Muscle of leg (tissue), 16 donors: ENCODE results near the gene ZNF716. TPM values are rescaled to one million over a fixed set of nuclear protein-coding genes. Genes with fewer than 3 reads are reported as not detected.
"Not testable (repeated sequence)": the region's sequence is repeated elsewhere in the genome, so short reads cannot be mapped to it uniquely, and the experiment has no call there.

Source experiments
- DNase-seq: peaks from one replicate; pipeline ENCODE4 v3.0.0; 2013
- H3K27ac ChIP-seq: one replicate; pipeline ENCODE4 v1.5.1; 2013; ENCODE audit warnings: mild to moderate bottlenecking, low read length, control low read depth
- H3K27me3 ChIP-seq: one replicate; pipeline ENCODE4 v1.6.1; 2013; ENCODE audit warnings: low read length; ENCODE audit not compliant: control insufficient read depth, insufficient read depth
- H3K36me3 ChIP-seq: one replicate; pipeline ENCODE4 v1.6.1; 2013; ENCODE audit warnings: low read length; ENCODE audit not compliant: control insufficient read depth, insufficient read depth
- H3K4me1 ChIP-seq: one replicate; pipeline ENCODE4 v1.6.1; 2013; ENCODE audit warnings: low read length; ENCODE audit not compliant: control insufficient read depth, insufficient read depth
- H3K4me3 ChIP-seq: one replicate; pipeline ENCODE4 v1.5.1; 2013; ENCODE audit warnings: low read length, control low read depth
- H3K9me3 ChIP-seq: replicated peaks from 2 replicates; pipeline ENCODE4 v1.6.1; 2013; ENCODE audit warnings: low read depth, low read length; ENCODE audit not compliant: control insufficient read depth
- WGBS: methylation state at CpG from one replicate; pipeline ENCODE4 v1.1.5; 2013; ENCODE audit warnings: missing lambda C conversion rate; ENCODE audit not compliant: insufficient coverage; 5-methylcytosine and 5-hydroxymethylcytosine counted together
- long read RNA-seq, 11 donors: transcript quantifications; one replicate each; lab custom pipeline, GENCODE V29; 2026
- polyA plus RNA-seq, 8 donors: library from polyadenylated mRNA; unstranded; fragments of 120-200 nt; gene quantifications; one replicate each; pipeline versions ENCODE4 v1.2.1 to v1.2.3, GENCODE V29; 2013; ENCODE audit warnings: inconsistent platforms in 1 of 8, low replicate concordance in 1 of 8; ENCODE audit not compliant: insufficient read length in 8 of 8, insufficient read depth in 1 of 8
- total RNA-seq: library from RNA; stranded (reverse); fragments of 120-200 nt; gene quantifications from one replicate; pipeline ENCODE4 v1.2.4, GENCODE V29; 2013

Gene ZNF716
- not detected for total RNA-seq
- polyA plus RNA-seq: under 1 TPM in 4 of 8 donors, not detected in 4; 0.02 to 0.17 (median 0.05) TPM
- long read RNA-seq, donor 1: 0 reads
- long read RNA-seq, donor 2: 0 reads
- long read RNA-seq, donor 3: 0 reads
- long read RNA-seq, donor 4: 0 reads
- long read RNA-seq, donor 5: 0 reads
- long read RNA-seq, donor 6: 0 reads
- long read RNA-seq, donor 7: 0 reads
- long read RNA-seq, donor 8: 0 reads
- long read RNA-seq, donor 9: 0 reads
- long read RNA-seq, donor 10: 0 reads
- long read RNA-seq, donor 11: 0 reads

DNA sequence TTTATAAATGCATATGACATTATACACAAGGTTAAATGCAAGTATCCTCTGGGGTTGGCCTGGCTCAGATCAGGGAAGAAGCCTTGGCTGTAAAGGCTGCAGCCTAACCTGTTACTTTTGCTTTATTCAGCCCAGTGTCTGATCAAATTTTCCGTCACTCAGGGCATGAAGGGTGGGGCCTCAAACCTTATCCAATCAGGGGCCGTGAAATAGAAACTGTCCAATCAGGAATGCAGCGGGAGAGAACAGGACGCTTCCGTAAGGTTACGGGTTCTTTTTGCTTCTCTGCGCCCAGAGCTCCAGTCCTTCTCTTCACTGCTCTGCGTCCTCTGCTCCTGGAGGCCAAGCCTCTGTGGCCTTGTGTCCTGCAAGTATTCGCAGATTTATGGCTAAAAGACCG is at the start of gene ZNF716:
Gene ZNF716 (plus strand): TSS at position 274 of the 400 bp plus-strand sequence. CDS start 112 bp downstream, at position 386.
- H3K4me3 ChIP-seq: no peak within 1 kb of the TSS
- H3K36me3 ChIP-seq: no peaks in the 10 kb centered on the region
- no peaks in the 10 kb centered on the region for H3K4me1 ChIP-seq
- peaks cover 37% of the 10 kb centered on the region for H3K9me3 ChIP-seq
- WGBS: 91% methylated on average over 8 of the region's 10 CpGs
- DNase-seq: no peak
- no peaks in the 10 kb centered on the region for H3K27me3 ChIP-seq
- no peak within 1 kb of the TSS for H3K27ac ChIP-seq

DNA sequence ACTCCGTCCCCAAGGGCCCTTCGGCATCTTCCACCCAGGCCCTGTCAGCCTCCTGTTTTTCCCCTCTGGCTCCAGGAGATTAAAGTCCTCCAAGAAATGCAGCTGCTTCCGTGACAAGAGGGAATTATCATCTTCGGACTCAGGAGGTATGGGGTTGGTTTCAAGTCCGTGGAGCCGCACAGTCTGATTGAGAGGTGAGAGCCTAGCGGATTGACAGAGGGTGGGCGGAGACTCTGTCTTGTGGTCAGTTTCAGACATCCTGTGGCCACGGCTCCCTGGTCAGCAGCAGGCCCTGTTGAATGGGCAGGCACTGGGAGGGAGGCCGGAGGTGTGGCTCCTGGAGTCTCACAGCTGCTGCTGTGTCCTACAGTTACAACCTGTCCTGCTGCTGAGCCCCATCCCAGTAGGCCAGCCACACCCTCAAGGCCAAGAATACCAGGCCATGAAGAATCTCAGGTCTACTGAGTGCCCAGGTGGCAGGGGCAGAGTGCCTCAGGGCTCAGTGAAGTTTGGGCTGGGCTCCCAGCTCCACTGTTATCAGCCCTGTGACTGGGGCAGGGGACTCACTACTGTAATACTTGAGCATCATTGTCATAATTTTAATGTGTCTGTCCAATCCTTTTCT is 49.3 kb upstream of the ZNF716 start:
- Histone ChIP-seq H3K27me3 (no peaks in the 10 kb centered on the region), H3K4me3 (no peak overlapping the region), H3K27ac (no peak overlapping the region), H3K4me1 (no peaks in the 10 kb centered on the region), H3K9me3 (peaks cover 51% of the 10 kb centered on the region), H3K36me3 (no peaks in the 10 kb centered on the region)
- WGBS: 81% methylated on average over 7 of the region's 10 CpGs
- no peak for DNase-seq

DNA sequence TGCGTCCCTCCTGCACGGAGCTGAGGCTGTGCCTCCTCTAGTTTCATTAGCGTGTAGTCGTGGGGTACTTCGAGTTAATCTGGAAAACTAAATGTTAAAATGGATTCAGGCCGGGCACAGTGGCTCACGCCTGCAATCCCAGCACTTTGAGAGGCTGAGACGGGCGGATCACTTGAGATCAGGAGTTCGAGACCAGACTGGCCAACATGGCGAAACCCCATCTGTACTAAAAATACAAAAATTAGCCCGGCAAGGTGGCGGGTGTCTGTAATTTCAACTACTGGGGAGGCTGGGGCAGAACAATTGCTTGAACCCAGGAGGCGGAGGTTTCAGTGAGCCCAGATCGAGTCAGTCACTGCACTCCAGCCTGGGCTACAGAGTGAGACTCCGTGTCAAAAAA is 46.9 kb upstream of the ZNF716 start:
- not testable (repeated sequence) for H3K27ac ChIP-seq, H3K27me3 ChIP-seq, H3K36me3 ChIP-seq, H3K4me1 ChIP-seq, H3K4me3 ChIP-seq, DNase-seq
- WGBS: 88% methylated on average over 7 of the region's 16 CpGs
- peaks cover 48% of the 10 kb centered on the region for H3K9me3 ChIP-seq

DNA sequence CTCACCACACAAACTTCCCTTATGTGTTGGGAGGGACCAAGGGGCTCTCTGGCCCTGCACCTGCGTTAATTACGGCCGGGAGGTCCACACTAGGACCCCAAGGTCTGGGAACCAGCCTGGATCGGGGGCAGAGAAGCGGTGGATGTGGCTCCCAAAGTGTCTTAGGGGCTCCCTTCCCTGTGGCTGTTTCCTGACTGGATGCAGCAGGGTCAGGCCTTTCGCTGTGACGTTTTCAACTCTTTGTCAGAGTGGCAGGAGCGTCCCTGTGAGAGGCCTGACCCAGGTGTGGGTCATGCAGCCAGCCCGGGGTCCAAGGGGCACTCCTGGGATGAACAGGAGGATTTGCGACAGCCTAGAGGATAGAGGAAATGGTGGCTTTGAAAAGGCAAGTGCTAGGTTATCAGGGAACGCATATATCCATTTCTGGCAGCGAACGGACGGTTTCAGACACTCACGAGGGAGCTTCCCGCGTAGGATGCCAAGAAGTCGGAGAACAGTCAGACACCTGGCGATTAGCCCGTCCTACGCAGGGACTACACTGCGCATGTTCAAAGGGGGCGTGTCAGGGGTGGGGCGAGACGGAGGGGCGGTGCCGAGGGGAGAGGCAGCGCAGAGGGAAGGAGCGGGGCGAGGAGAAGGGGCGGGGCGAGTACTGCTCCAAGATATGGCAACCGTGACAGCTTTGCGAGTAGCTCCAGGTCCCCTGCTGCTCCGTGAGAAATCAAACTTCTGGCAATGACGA is 46.2 kb upstream of the ZNF716 start:
- Histone ChIP-seq H3K27ac (no peak overlapping the region), H3K4me1 (no peaks in the 10 kb centered on the region), H3K27me3 (no peaks in the 10 kb centered on the region), H3K4me3 (no peak overlapping the region), H3K36me3 (no peaks in the 10 kb centered on the region), H3K9me3 (peaks cover 44% of the 10 kb centered on the region)
- DNase-seq: no peak
- 41% methylated on average over 36 of the region's 36 CpGs for WGBS

DNA sequence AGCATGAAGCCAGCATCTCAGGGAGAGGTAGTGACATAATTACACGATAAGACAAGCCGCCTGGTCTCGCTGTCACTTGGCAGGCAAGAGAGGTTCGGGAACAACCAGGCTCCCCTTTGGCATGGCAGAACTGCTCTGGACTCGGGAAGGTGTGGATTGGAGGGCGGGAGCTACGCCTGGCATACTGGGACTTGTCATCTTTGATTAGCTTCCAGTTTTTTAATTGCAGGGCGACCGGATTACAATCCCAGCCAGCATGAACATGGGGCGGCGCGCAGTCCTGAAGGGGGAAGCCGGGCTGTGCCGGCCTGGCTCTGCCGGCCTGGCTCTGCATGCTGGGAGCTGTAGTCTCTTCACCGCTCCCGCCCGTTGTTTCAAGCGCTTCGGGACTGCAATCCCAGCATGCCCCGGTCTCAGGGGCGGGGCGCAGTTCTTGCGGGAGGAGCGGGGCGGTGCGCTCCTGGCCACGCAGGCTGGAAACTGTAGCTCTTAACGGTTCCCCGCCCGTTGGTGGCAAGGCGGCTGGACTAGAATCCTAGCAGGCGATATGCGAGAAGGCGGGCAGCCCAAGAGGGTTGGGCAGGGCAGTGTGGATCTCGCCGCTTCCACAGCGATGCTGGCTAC is 45.5 kb upstream of the ZNF716 start:
- WGBS: 46% methylated on average over 38 of the region's 38 CpGs
- H3K9me3 ChIP-seq: peaks cover 40% of the 10 kb centered on the region
- no peaks in the 10 kb centered on the region for H3K4me1 ChIP-seq
- no peak overlapping the region for H3K27ac ChIP-seq
- no peak for DNase-seq
- no peaks in the 10 kb centered on the region for H3K27me3 ChIP-seq
- no peaks in the 10 kb centered on the region for H3K36me3 ChIP-seq
- H3K4me3 ChIP-seq: no peak overlapping the region

DNA sequence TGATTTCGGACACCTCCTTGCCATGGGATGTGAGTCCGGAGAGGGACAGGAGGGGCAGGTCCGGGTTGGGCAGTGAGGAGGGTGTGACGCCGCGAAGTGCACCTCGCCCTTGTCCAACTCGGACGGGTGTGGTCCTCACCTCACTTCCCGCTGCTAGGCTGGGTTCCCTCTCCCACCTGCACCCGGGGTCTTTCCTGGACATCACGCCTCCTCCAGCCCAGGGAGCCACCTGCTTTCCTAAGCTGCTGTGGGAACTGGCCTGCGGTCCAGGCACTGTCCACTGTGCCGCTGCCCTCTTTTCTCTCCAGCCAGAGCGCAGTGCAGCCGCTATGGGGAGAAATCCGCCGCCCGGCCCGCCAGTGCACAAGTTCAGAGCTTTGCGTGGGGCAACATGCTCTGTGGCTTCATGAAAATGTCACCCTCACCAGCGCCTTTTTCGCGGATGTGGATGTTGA is 45.0 kb upstream of the ZNF716 start:
- Histone ChIP-seq H3K27ac (no peak overlapping the region), H3K4me3 (no peak overlapping the region), H3K36me3 (no peaks in the 10 kb centered on the region), H3K9me3 (peaks cover 36% of the 10 kb centered on the region), H3K4me1 (no peaks in the 10 kb centered on the region), H3K27me3 (no peaks in the 10 kb centered on the region)
- DNase-seq: no peak
- WGBS: 45% methylated on average over 17 of the region's 24 CpGs

DNA sequence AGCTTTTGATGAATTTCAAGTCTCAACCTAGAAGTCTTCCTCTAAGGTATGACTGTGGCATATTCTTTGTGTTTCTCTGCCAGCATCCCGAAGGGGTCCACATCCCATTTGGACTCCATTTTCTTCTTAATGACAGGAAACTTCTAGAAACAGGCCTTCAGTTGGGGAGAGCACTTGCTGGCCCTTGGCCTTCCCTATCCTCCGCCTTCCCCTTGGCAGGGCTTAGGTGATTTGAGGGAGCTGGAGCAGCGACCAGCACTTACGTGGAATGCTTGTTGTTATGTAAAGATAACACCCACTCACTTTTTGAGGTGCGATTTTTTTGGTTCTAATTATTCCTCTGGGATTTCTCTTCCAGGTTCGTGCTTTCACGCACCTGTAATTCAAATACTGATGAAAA is 42.9 kb upstream of the ZNF716 start:
- no peak for DNase-seq
- no peak overlapping the region for H3K27ac ChIP-seq
- H3K4me1 ChIP-seq: no peaks in the 10 kb centered on the region
- H3K27me3 ChIP-seq: no peaks in the 10 kb centered on the region
- no peaks in the 10 kb centered on the region for H3K36me3 ChIP-seq
- H3K9me3 ChIP-seq: peaks cover 42% of the 10 kb centered on the region
- no peak overlapping the region for H3K4me3 ChIP-seq
- WGBS: no CpG with 5 or more reads among the region's 7 CpGs

DNA sequence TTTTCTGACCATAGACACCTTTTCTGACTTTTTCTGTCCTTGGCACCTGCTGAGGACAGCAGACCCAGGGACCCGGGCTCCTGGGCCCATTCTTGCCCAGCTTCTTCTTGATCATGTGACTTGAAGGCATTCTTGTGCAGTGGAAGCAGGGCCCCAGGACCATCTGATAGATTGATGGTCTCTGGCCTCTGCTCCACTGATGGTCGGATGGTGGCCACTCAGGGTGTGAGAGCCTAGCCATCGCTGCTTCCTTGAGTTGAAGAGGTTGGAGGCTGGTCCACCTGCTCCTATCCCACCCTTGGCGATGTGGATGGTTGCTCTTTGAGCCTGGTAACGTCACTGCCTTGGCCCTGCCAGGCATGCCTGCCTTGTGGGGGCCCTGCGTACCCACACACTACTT is 37.8 kb upstream of the ZNF716 start:
- peaks cover 70% of the 10 kb centered on the region for H3K9me3 ChIP-seq
- 55% methylated on average over 6 of the region's 6 CpGs for WGBS

DNA sequence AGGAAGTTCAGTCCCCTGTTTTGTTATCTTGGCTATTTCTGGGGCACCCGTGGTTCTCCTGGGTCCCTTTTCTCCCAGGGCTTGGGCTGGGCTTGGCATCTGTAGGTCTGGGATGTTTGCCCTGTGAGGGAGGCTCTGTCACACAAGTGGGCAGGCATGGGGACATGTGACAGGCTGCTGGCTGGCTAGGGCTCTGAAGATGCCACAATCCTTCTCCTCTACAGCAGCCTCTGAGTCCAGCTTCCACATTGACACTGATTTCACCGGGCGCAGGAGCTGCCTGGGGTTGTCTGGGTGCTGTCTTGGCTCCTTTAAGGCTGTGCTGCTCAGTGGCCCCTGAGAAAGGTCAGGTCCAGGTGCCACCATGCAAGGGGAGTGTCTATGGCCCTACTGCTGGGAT is 37.4 kb upstream of the ZNF716 start:
- Histone ChIP-seq H3K9me3 (peaks cover 71% of the 10 kb centered on the region), H3K4me1 (no peaks in the 10 kb centered on the region), H3K27me3 (no peaks in the 10 kb centered on the region), H3K36me3 (no peaks in the 10 kb centered on the region), H3K27ac (no peak overlapping the region), H3K4me3 (no peak overlapping the region)
- WGBS: 85% methylated on average over 3 of the region's 3 CpGs
- DNase-seq: no peak

More for the DNA sequence above, 37.8 kb upstream of the ZNF716 start:
- no peaks in the 10 kb centered on the region for H3K27me3 ChIP-seq
- no peak for DNase-seq
- H3K4me3 ChIP-seq: no peak overlapping the region
- no peaks in the 10 kb centered on the region for H3K36me3 ChIP-seq
- no peaks in the 10 kb centered on the region for H3K4me1 ChIP-seq
- H3K27ac ChIP-seq: no peak overlapping the region
